HTR-8/SVneo (cell line): ENCODE measurements around the gene VPS35L.

Experiments used
- DNase-seq: peaks from one replicate; pipeline ENCODE4 v3.0.0; 2011; ENCODE audit warnings: low spot score, mixed read lengths; ENCODE audit not compliant: insufficient read length
- FAIRE-seq: peaks from 2 replicates; lab custom pipeline; 2011; peaks lifted over from hg19 to GRCh38; lab: Jason Lieb, UNC

The VPS35L gene

DNA sequence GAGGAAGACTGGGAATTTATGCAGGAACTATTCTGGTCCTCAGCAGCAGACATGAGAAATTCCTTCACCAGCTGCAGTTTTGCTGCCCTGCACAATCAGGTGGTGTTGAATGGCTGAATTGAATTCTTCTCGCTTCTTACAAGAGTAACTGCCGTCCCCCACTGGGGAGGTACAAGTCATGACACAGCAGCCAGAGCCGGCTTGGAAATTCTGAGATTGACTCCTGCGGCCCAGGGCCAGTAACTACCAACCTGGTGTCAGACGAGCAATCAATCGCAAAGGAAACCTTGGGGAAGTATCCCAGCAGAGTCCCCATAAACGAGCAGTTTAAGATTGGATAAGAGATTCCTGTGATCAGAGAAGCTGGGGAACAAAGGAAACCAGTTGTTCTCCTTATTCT lies 131.8 kb downstream of the VPS35L start:
- FAIRE-seq (no peak), DNase-seq (no peak)

GRCh38 chr16:19688396-19689024 lies 133.0 kb downstream of the VPS35L start:
- FAIRE-seq: no peak
- no peak for DNase-seq

GRCh38 chr16:19689342-19689741 lies 133.8 kb downstream of the VPS35L start:
- FAIRE-seq (no peak), DNase-seq (no peak)

DNA sequence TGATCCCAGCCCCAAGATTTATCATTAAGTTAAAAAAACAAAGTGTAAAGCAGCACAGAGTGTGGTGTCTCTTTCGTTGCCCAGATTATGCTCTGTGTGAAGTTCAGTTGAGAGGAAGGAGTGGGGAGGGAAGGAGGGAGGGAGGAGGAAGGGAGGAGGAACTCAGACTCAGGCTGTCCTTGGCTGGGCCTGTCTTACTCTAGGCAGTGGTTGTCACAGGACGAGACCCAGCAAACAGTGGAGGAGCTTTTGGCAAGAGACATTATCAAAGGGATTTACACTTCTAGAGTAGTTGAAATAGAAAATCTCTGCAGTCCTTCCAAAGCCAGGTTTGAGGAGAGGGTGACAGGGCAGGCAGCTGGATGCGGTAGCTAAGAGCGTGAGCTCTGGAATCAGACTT lies 134.7 kb downstream of the VPS35L start:
- no peak for FAIRE-seq
- no peak for DNase-seq

DNA sequence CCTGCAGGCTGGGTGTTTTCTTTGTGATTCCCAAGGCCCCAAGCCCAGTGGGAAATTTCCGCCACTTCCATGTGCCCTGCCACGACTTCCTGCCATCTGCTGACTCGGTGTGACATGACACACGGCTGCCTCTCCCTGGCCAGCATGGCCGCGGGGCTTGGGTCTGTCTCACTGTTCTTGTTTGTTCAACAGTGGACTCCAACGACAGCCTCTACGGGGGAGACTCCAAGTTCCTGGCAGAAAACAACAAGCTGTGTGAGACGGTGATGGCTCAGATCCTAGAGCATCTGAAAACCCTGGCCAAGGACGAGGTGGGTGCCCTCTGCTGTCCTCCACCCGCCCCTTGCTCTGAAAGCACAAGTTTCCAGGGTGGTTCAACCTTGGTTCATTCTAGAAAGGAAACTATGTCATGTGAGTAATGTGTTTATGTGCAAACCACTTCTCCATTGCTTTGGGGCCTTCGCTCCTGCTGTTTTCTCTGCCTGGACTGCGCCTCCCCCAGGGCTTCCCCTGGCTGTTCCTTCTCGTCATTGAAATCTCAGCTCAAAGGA lies 135.7 kb downstream of the VPS35L start:
- DNase-seq (no peak), FAIRE-seq (no peak)

DNA sequence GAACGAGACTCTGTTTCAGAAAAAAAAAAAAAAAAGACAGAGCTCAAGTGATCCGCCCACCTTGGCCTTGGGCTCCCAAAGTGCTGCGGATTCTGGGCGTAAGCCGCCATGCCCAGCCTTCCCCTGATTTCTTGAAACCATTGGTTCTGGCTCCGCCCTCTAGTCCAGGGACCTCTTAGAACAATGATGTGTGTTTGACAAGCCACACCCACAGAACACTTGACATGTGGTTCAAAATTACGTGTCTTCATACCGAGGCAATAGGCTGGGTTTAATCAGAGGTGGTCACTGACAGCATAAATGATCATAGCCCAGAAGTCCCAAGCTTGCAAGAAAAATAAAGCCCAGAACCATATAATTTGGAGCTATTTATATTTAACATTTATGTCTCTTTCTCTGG lies 139.5 kb downstream of the VPS35L start:
- FAIRE-seq: no peak
- DNase-seq: no peak

DNA sequence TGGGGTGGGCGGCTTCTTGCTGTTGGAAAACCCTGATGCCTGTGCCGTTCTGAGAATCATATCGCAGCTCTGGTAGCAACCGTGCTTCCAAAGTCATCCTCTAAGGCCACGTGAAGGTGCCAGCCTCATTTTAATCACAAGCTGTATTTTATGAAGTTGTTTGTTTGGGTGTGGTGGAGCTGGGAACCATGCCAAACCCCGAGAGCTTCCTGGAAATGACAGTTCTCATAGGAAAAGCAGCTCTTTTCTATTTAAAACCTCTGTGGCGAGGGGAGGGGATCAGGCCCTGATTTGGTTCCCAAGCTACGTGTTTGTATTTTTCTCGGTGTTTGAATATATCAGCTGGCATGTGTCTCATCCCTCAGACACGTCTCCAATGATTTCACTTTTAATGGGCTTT lies 140.8 kb downstream of the VPS35L start:
- FAIRE-seq: no peak

GRCh38 chr16:19696961-19697360 lies 141.5 kb downstream of the VPS35L start:
- FAIRE-seq (no peak), DNase-seq (no peak)

More for the DNA sequence above, 140.8 kb downstream of the VPS35L start:
- DNase-seq: no peak

DNA sequence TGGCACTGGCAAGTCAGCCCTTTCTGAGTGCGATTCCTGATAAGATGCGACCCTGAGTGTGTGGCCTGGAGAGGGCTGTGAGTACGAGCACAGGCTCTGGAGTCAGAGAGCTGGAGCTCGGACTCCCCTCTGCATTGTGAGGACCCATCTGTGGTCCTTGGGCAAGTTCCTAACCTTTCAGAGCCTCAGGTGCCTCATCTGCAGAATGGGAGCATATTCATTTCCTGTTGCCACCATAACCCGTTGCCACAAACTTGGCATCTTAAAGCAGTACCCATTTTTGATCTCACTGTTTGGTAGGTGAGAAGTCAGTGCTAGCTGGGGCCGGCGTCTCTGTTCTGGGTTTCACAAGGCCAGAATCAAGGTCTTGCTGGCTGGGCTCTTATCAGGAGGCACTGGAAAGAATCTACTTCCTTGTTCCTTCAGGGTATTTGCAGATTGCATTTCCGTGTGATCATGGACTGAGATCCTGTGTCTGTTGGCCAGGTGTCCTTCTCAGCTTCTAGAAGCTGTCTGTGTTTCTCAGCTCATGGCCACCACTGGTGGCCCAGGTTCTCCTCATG lies 142.3 kb downstream of the VPS35L start:
- FAIRE-seq (no peak), DNase-seq (no peak)

DNA sequence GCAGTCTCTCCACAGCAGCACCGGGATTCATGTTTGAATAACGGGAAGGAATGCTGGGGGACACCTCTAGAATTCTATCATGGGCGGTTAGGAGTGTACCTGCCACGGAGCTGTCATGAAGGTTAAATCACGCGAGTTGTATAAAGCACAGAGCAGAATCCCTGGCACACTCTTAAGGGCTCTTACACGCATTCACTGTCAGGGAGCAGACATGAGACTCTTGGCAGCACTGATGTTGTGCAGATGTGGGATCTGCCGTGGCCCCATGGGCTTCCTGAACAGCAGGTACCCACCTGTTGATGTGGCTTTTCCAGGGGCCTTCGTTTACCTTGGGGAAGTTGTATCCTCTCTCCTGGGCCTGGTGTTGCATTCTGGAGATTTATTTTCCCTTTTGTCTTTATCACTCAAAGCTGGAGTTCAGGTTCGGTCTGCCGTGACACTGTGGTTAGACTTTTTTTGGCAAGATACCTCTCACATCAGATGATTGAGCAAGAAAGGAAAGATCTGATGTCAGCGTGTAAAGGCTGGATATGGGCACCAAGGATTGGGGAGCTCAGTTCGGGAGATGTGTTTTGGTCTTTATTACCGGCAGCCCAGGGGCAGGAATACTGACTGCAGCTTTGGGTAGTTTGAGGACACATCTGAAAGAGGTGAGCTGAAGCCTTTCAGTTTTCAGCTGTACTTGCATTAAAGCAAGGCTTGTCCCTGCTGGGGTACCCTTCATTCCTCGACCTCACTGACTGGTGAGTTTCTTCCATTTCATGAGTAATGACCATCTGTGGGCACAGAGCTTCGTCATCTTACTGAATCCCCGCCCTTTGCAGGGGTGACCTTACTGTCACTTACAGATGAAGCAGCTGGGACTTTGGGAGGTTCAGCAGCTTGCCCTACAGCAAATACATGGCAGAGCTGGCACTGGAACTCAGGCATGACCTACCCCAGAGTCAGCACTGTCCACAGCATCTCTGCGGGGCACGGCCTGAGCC lies 143.3 kb downstream of the VPS35L start:
- no peak for FAIRE-seq

GRCh38 chr16:19699472-19699871 lies 144.0 kb downstream of the VPS35L start:
- FAIRE-seq: no peak
- no peak for DNase-seq

More for the DNA sequence above, 143.3 kb downstream of the VPS35L start:
- no peak for DNase-seq

GRCh38 chr16:19700319-19700781 lies 144.8 kb downstream of the VPS35L start:
- DNase-seq (no peak), FAIRE-seq (no peak)

GRCh38 chr16:19701091-19701490 lies 145.6 kb downstream of the VPS35L start:
- FAIRE-seq (no peak), DNase-seq (no peak)

DNA sequence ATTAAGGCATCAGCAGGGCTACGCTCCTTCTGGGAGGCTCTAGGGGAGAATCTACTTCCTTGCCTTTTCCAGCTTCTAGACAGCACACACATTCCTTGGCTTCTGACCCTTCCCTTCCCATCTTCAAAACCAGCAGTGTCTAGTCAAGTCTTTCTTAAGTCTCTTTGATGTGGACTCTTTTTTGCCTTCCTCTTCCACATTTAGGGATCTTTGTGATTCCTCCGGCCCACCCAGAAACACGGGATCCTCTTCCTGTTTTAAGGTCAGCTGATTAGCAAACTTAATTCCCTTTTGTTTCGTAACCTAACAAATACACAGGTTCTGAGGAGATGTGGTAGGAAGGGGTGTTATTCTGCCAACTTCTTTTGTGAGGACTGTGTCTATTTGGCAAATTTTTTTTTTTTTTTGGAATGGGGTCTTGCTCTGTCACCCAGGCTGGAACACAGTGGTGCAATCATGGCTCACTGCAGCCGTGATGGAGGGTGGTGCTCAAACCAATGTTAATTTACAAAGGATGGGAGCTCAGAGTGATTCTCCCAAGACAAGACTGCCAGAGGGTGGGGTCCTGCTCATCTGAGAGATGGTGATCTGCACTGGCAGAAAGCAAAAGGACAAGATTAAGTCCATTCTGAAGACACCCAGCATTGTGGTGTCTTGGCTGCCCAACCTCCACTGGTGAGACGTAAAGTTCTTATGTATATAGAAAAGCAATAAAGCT lies 147.8 kb downstream of the VPS35L start:
- FAIRE-seq (no peak), DNase-seq (no peak)

GRCh38 chr16:19704321-19705145 lies 149.0 kb downstream of the VPS35L start:
- no peak for FAIRE-seq
- DNase-seq: no peak

DNA sequence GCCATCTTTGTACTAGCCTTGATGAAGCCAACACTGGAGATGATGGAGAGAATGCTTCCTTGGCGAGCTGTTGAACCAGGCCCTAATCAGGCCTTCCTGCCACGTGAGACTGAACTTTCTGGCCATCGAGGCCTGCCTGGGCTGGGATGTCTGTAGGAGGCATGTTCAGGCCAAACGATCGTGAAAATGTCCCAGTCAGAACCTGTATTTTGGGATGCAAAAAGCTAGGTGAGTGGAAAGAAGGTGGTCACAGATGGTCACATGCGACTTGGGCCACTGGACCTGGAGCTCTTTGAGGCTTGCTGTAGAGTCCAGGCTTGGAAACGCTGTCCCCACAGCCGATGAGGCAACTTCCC lies 149.6 kb downstream of the VPS35L start:
- no peak for DNase-seq
- FAIRE-seq: no peak

- DNase-seq (no peak), FAIRE-seq (no peak)
Observed at GRCh38 chr16:19705843-19706242, 150.3 kb downstream of the VPS35L start.

DNA sequence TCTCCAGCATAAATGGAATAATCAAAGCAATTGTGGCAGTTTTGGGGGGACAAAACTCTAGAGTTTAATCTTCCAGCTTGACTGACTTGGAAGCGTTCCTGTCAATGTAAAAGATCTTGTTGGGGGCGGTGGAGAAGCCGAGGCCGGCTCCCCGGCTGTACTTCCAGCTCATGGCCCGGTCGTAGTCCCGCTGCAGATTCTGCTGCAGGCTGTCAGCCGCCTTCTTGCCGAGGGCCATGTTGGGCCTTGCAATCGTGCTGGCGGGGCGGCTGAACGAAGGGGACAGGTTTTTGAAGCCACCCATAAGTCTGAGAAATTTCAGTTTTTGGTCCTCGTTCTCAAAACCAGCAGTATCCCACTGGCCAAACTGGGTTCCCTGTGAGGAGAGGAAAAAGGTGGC lies 151.3 kb downstream of the VPS35L start:
- DNase-seq (no peak), FAIRE-seq (no peak)

GRCh38 chr16:19707569-19708295 lies 152.2 kb downstream of the VPS35L start:
- DNase-seq: no peak
- no peak for FAIRE-seq
